HCEC 1CT (cell line): ENCODE results near the gene KRT16.
"Not testable (repeated sequence)": the region's sequence is repeated elsewhere in the genome, so short reads cannot be mapped to it uniquely, and the experiment has no call there.

Experiments
- DNase-seq: peaks from one replicate; pipeline ENCODE4 v3.0.0-alpha.2; 2017

Gene KRT16

DNA sequence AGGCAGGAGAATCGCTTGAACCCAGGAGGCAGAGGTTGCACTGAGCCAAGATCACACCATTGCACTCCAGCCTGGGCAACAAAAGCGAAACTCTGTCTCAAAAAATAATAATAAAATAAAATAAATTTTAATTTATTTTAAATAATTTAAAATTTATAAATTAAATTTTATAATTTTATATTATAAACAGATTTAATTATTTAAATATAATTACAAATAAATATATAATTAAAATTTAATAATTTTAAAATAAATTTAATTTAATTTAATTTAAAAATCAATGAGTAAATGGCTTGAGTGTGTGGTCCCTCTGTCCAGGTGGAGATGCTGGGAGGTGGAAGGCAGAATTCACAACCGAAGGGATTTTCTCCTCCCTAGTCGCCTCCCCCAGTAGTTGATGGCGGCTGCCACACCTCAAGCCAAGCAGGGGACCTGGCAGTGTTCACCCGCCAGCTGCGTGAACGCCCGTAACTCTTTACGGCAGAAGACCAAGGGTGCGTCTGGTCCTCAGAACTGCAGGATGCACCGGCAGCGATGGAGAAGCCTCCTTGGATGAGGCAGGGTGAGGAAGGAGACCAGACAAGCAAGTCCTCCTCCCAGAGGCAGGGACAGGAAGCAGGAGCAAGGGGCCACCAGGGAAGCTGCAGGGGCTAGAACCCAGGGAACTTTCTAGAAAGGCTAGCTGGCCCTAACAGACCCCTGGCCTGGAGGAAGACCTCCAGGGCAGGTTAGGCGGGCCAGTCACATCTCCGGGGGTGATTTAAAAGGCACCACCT lies 34.7 kb upstream of the KRT16 start:
- DNase-seq = no peak

DNA sequence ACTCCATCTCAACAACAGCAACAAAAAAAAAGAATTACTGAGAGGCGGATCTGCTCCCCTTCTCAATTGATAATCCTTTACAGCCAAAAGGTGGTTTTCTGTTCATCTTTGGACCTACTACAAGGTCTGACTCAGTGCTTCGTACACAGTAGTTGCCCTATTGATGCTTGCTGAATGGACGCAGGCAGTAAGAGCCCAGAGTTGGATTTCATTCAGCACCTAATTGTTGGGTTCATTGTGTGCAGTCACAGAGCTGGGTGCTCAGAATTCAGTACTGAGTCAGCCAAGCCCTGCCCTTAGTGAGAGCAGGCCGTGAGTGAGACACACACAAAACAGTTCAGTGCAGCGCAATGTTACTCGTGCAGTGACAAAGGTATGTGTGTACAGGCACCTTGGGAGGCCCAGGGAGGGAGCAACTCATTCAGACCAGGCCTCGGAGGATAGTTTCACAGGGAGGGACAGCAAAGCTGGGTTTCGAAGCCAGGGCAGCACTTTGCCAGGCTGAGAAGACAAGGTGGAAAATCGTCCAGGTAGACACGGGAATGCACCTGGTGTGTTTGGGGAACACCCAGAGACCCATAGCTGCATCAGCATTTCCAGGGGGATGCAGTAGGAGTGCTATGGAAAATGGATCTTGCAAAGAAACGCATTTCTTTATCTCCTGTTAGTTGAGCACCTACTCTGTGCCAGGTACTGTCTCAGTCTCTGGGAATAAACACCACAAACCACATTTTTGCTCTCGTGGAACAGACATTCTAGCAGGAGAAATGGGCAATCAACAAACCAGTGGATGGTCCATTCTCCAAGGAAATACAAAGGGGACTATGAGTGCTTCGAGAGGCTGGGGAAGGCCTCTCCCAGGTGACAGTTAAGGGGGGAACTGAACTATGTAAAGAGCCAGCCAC lies 29.9 kb upstream of the KRT16 start:
- no peak for DNase-seq

DNA sequence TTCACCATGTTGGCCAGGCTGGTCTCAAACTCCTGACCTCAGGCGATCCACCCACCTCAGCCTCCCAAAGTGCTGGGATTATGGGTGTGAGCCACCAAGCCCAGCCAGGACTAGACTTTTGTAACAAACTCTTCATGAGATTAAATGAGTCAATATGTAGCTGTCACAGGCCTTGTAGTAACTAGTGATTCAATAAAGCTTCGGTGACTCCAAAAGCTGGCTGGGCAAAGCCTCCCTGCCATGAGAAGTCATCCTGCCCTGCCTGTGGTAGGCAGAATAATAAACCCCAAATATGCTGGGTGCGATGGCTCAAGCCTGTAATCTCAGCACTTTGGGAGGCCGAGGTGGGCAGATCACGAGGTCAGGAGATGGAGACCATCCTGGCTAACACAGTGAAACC lies 28.0 kb upstream of the KRT16 start:
- not testable (repeated sequence) for DNase-seq

DNA sequence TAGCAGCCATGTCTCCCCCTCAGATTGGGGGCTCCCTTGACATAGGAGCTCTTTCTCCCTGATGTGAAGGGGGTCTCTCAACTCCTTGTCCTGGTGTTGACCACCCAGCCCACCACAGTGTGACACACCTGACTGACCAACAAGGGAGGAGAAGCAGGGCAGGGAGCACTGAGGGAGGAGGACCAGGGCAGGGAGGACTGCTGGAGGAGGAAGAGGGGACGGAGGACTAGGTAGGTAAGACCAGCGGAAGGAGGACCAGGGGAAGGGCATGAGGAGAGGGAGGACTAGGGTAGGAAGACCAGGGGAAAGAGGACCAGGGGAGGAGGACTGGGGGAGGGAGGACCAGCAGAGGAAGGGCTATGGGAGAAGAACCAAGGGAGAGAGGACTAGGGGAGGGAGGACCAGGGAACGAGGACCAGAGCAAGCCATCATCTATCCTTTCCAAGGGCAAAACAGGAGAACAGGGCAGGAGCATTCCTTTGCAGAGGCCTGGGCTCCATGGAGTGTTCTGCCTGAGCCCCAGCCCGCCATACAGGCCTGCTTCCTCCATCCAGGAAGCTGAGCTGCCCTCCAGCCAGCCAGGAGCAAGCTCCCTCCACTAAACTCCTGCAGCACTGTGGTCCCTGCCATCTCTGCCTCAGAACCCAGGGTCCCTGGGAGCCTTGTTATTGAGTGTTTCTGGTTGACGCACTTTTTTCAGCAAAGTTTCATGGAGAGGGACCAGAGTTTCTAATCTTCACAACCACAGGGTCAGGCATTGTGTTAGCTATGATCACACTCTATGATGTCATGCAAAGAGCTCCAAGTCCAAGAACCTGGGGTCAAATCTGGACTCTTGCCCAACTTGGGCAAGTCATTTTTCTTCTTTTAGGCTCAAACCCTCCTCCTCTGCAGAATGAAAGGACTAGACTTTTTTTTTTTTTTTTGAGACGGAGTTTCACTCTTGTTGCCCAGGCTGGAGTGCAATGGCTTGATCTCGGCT lies 27.2 kb upstream of the KRT16 start:
- DNase-seq = no peak

DNA sequence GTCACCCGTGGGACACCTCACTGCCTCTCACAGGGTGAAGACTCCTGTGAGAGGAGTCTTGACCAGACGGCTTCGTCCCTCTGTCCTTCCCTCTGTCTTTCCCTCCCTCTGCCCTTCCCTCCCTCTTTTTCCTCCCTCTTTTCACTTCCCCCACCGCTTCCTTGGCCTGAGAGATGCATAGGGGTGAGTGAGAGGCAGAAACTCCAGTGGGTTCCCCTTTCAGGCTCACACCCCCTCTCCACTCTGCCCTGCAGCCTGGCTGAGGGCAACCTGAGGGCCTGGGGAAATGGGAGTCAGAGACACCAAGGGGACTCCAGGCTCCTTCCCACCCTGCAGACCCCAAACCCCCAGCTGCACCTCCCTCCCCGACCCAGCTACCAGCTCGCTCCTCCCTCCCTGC lies 26.4 kb upstream of the KRT16 start:
- DNase-seq = no peak

DNA sequence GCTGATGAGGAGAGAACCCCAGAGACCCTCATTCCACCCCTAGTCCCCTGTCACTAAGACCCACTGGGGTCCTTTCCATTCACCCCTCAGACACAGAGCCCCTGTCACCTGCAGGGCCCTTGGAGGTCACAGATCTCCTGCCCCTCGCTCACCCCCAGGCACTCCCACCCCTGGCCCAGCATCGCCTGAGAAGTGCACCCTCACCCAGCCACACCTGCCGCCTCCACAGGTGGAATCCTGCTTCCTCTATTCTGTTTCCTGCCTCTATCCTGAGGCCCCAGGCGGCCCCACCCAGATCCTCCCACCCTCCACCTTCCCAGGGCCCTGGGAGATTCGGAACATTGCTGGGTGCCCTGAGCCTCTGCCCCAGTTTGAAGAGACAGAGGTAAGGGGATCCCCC lies 25.6 kb upstream of the KRT16 start:
- no peak for DNase-seq

DNA sequence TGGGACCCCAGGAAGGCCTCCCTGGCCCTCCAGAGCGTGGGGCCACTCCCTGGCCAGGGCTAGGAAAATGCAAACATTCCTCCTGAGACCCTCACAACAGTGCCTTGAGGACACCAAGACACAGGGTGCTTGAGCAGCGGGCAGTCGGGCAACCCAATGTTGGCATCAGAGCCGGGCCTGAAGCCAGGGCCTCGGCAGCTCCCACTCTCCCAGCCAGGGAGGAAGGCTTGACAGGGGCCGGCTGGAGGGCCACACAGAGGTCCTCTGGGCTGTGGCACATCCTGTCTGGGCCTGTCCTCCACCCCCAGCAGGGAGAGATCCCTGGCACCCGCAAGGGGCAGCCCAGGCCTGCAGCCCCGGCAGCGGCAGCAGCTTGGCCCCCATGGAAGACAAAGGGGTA lies 24.1 kb upstream of the KRT16 start:
- no peak for DNase-seq

DNA sequence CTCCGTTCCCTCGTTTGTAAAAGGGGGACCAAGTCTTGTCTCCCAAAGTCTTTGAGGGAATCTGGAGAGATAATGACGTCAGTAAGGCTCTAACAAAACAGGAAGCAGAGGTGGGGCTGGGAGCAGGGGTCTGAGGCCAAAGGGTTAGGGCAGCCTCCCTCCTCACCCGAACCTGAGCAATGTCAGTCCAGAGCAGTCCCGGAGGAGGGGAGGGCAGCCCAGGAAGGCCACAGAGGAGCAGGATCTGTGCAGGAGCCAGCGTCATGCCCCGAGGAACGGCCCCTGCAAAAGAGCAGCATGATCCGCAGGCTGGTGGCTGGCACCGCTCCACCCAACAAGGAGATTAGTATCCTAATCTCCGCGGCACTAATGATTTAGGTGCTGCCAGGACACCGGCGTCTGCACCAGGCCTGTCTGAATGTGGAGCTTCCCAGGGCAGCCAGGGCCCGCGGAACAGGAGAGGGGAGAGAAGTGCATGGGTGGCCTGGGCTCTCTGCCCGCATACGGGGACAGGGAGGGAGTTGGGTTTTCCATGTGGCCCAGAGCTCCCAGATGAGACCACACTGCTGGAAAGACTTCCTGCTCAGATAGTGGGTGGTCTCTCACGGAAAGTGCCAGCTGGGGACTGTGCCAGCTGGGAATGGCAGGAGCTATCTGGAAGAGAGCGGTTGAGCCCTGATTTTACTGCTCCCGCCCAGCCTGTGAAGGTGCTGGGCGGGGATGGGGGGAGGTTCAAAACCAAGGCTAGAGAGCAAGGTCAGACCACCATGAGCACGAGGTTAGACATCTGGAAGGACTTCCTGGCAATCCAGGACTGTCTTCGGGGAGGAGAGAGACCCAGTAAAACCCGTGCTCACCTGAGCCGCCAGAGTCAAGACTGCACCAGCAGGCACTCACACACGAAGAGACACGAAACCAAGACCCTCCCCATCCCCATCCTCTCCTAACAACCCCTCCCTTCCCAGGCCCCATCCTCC lies 22.8 kb upstream of the KRT16 start:
- DNase-seq = no peak

DNA sequence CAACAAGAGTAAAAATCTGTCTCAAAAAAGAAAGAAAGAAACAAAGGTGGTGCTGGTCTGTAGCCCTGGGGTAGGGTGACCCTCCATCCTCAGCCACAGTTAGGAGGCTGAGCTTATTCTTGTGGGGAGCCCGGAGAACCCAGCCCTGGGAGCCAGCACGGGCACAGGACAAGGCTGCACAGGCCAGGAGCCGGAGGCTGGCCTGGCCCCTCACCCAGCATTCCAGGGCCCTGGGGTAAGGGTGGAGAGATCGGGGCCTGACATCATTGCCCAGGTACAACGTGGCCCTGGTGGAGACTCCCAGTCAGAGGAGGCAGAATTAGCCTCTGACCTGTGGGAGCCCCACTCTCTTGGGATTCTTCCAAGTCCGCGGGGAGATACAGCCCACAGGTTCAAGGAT lies 22.1 kb upstream of the KRT16 start:
- no peak for DNase-seq

DNA sequence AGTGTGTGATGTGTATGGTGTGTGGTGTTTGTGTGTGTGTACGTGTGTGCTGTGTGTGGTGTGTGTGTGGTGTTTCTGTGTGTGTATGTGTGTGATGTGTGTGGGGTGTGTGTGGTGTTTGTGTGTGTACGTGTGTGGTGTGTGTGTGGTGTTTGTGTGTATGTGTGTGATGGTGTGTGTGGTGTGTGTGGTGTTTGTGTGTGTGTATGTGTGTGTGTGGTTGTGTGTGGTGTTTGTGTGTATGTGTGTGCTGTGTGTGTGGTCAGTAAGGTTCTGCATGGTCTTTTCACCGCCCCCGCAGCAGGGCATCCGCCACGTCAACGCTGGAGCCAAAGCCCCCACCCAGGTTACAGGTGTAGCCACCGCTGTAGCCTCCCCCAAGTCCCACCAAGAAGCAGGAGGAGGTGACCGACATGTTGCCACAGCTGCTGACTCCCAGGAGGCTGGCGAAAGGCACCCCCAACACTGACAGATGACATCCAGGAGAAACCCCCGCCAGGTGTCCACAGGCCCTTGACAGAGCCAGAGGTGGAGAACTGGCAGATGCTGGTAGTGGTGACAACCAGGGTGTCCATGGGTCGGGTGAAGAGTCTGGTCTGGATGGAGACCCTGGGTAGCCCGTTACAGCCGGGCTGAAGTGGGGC lies 21.1 kb upstream of the KRT16 start:
- no peak for DNase-seq

DNA sequence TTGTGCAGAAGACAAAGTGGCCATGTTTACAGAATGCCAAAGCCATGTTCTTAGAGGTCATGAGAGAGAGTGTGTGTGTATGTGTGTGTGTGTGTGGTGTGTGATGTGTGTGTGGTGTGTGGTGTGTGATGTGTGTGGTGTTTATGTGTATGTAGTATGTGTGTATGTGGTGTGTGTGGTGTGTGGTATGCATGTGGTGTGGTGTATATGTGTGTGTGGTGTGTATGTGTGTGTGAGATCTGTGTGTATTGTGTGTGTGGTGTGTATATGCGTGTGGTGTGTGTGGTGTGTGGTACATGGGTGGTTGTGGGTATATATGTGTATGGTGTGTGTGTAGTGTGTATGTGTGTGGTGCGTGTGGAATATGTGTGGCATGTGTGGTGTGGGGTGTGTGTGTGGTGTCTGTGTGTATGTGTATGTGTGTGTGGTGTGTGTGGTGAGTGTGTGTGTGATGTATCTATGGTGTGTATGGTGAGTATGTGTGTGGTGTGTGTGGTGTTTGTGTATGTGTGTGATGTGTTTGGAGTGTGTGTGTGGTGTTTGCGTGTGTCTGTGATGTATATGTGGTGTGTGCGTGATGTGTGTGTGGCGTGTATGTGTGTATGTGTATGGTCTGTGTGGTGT lies 20.0 kb upstream of the KRT16 start:
- DNase-seq = no peak

DNA sequence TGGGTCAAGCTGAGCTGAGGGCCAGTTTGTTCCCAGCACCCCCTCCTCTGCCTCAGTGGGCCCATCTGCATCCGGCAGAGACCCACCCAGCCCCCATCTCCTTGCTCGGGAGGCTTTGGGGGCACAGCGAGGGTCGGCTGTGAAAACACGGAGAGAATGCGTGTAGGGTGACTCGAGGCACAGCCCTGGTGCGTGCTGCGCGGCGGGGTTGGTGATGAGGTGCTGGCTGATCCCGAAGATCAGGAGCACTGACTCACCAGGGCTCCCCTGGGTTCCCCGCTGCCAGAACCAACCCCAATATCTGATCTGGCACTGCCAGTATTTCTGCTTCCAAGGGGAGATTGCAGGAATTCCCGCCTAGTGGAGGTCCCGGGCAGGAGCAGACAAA lies 19.3 kb upstream of the KRT16 start:
- DNase-seq = no peak

DNA sequence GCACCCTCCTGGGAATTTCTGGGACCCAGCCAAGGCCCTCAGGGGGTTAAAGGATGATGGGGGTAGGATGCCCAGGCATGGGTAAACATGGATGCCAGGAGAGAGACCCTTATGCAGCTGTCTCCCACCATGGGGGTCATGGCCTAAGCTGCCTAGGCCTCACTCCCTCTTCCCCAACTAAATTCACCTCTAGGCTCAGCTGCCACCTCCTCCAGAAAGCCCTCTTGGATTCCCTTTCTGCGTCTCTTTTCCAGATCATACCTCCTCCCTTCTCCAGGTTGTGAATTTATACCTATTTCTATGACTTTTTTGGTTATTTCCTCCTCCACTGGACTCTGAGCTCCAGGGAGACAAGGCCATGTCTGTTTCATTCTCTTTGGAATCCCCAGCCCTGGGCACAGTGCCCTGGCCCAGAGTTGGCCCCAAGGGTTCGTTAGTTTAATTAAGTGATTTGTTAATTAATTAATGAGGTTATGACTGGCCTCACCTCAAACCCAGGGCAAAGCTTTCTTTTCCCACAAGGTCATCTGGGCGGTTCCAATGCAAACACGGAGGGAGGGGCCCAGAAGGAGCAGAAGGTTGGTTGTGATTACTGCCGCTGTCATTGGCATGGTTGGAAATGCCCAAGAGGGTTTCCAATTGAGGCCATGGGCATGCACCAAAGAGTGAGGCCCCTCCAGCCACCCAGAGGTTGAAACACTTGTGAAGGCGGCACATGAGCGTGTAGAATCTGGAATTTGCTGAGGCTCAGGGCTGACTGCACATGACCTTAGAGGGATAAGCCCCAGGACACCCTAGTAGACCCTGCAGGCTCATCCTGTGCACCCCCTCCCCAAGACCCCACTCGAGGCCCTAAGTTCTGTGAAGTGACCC lies 18.7 kb upstream of the KRT16 start:
- DNase-seq = no peak

DNA sequence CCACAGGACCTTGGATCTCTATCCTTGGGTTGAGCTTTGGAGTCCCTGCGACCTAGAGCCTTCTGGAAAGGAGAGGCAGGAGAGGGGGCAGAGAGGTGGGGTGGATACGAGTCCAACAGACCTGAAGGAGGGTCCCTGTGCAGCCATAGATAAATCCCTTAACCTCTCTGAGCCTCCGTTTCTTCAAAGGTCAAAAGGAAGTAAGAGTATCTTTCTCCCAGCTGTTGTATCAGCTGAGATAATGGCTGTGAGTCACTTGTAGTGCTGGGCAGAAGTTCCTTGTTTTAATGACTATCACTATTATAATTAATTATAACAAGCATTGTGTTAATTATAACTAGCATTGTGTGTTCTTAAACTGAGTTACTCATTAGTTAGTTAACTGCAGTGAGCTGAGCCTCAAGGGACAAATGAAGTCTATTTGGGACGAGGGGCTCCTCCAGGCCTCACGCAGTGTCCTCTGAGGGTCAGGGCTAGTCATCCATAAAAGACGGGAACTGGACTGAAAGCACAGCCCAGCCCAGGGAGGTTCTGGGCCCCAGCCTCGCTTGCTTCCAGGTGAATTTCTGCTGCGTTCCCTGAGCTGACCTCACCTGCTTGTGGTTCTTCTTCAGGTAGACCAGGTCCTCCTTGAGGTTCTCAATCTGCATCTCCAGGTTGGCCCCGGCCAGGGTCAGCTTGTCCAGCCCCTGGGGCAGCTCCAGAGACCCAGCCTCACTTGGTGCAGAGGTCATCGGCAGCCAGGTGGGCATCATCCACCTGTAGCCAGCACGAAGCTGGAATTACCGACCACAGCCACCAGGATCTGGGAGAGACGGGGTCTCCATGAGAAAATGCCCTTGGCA lies 17.5 kb upstream of the KRT16 start:
- DNase-seq = no peak

DNA sequence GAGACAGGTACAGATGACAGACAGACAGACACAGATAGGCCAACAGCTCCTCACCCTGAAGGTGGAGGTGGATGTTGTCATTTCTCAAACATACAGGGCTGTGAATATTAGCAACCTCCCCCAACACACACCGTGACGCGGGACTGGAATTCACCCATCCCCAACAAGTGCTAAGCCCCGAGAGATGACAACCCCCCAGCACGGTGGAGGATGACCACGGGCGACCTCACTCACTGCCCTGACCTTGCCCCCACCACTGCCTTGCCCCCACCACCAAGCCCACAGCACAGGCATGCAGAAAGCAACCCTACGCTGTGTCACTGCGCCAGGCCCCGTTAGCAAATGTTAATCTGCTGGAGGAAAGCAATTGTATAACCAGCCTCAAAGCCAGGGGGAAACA lies 16.7 kb upstream of the KRT16 start:
- no peak for DNase-seq

DNA sequence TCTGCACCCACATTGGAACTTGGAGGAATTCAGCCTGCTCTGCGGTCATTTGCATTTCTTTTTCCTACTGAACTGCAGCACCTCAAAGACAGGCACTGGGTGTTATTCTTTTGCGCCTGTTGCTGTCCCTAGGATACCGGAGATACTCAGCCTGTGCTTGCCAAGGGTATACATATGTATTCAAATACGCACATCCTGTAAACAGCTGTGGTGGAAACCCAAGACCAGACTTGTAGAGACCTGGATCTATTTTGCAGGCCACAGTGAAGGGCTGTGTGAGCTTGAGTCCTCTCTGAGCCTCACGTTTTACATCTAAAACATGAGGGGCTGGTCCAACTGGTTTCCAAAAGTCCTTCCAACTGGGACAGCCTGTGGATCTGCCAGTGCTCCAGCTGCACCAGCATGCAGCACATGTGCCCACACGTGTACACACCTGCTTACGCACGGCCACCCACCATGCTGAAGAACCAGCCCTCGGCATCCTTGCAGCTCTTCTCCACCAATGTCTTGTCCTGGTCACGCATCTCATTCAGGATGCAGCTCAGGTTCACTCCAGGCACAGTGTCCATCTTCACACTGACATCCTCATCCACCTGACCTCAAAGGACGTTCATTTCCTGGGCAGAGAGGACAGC lies 16.2 kb upstream of the KRT16 start:
- DNase-seq = not testable (repeated sequence)

DNA sequence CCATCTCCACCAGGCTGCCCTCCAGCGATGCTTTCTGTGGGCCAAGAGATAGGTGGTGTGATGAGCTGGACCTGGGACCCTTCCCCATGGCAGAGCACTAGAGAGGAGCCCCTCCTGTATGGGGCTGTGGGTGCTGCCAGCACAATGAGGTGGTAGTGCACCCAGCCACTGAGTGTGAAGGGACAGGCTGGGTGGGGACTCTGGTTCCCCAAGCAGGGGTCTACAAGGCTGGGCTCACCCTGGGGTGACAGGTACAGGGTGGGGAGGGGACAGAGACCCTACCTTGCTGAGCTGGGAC lies 15.5 kb upstream of the KRT16 start:
- DNase-seq = not testable (repeated sequence)

DNA sequence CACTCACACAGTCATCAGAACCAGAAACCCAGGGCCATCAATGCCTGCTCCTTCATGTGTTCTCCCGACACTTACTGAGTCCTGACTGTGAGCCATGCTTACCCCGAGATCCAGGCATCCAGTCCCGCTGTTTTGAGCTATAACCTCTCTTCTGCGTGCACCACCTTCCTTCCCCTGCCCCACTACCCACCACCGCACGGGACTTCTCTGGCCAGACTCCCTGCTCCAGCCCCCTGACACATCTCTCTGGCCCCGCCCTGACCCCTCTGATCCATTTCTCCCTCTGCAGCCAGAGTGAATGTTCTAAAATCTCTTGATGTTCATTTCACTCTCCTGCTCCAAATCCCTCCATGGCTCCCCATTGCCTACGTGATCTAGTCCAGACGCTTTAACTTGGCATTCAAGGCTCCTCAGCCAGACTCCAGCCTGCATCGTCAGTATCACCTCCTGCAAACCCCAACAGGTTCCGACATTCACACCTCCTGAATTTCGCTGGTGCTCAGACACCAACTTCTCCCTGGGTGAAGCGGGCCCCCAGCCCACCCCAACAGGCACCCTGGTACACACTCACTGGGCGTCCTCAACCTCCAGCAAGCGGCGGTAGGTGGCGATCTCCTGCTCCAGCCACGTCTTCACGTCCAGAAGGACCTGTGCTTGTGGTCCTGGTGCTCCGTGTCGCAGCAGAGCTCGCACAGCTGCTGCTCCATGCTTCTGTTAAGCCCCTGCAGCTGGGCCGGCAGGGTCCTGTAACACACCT lies 14.9 kb upstream of the KRT16 start:
- DNase-seq = no peak
